K562 (cell line): ENCODE measurements around the gene LTBP1. TPM values are rescaled to one million over a fixed set of nuclear protein-coding genes. Genes with fewer than 3 reads are reported as not detected.

ENCODE experiments used
- ESRRA ChIP-seq: fragments of 450-650 bp; IDR thresholded peaks from 2 replicates; pipeline ENCODE4 v1.6.1; 2014; ENCODE audit warnings: low read depth, mild to moderate bottlenecking, moderate library complexity, borderline replicate concordance
- MAFF ChIP-seq: IDR thresholded peaks from 2 replicates; pipeline ENCODE4 v1.6.1; 2012; ENCODE audit warnings: low read length, improper control_type of control experiment
- MBD1 ChIP-seq: fragments of 250-450 bp; sonication (Bioruptor Pico); IDR thresholded peaks from 2 replicates; pipeline ENCODE4 v1.8.0; 2022; ENCODE audit warnings: inconsistent platforms
- MTA1 ChIP-seq: fragments of 450-650 bp; IDR thresholded peaks from 2 replicates; pipeline ENCODE4 v1.6.1; 2017; ENCODE audit warnings: borderline replicate concordance
- MYBL2 ChIP-seq, 2 experiments: fragments of 450-650 bp in 1 of 2; sonication (generic) in 1 of 2; formaldehyde crosslinking in 1 of 2; IDR thresholded peaks; 2 replicates each; pipeline versions ENCODE4 v1.6.1 to v1.8.1; 2017 to 2022; ENCODE audit warnings: borderline replicate concordance in 1 of 2, inconsistent platforms in 1 of 2, low read depth in 1 of 2, mild to moderate bottlenecking in 1 of 2, missing genetic modification reagents in 1 of 2, moderate library complexity in 1 of 2
- NELFE ChIP-seq: IDR thresholded peaks from 2 replicates; pipeline ENCODE4 v1.6.1; 2011; ENCODE audit warnings: mild to moderate bottlenecking; ENCODE audit not compliant: insufficient read depth, insufficient read length
- RAD21 ChIP-seq, 2 experiments: fragments of 250-450 bp in 1 of 2; fragments of 450-650 bp in 1 of 2; sonication (Bioruptor Pico) in 1 of 2; formaldehyde crosslinking in 1 of 2; IDR thresholded peaks in 1 of 2; conservative IDR thresholded peaks in 1 of 2; 2 replicates each; pipeline versions ENCODE4 v1.4.0 to v1.8.0; 2020 to 2022; ENCODE audit warnings: mild to moderate bottlenecking in 2 of 2, moderate library complexity in 1 of 2
- REST ChIP-seq, 2 experiments: fragments of 450-650 bp; formaldehyde crosslinking in 1 of 2; IDR thresholded peaks; 2 replicates each; pipeline versions ENCODE4 v1.4.0 to v1.6.1; 2014 to 2020; ENCODE audit warnings: mild to moderate bottlenecking in 2 of 2, borderline replicate concordance in 1 of 2, low read depth in 1 of 2
- TCFL5 ChIP-seq: fragments of 250-450 bp; sonication (Bioruptor Pico); conservative IDR thresholded peaks from 2 replicates; pipeline ENCODE4 v1.6.1; 2021; ENCODE audit warnings: mild to moderate bottlenecking, moderate library complexity, matching md5 sums
- ZFP30 ChIP-seq: fragments of 250-450 bp; sonication (Bioruptor Pico); IDR thresholded peaks from 2 replicates; pipeline ENCODE4 v1.8.0; 2022; ENCODE audit warnings: moderate library complexity, mild to moderate bottlenecking, inconsistent platforms, borderline replicate concordance
- ZKSCAN1 ChIP-seq: fragments of 150-350 bp; IDR thresholded peaks from 2 replicates; pipeline ENCODE4 v1.6.1; 2016; ENCODE audit warnings: low read depth, low read length
- polyA plus RNA-seq, 8 experiments: library from polyadenylated mRNA; depleted of rRNA in 4 of 8; stranded (reverse) in 5 of 8; unstranded in 3 of 8; fragments of >200 nt; fragmentation: Nextera tagmentation in 2 of 8; fragmentation: Illumina TruSeq in 1 of 8; extraction: Ambion mirVana in 2 of 8; extraction: Trizol in 1 of 8; gene quantifications; 2 replicates each; pipeline versions ENCODE4 v1.2.1 to v1.2.3, GENCODE V29; 2011 to 2014; ENCODE audit warnings: inconsistent platforms in 1 of 8, missing spikeins in 1 of 8
- total RNA-seq, 7 experiments: library from RNA; depleted of rRNA in 6 of 7; stranded (reverse); fragments of >200 nt in 6 of 7; fragmentation: Illumina TruSeq in 2 of 7; extraction: Trizol in 2 of 7; gene quantifications; 2 replicates each; pipeline versions ENCODE4 v1.2.1 to v1.2.3, GENCODE V29; 2011 to 2021; ENCODE audit warnings: low replicate concordance in 1 of 7

LTBP1 gene
- total and polyA plus RNA-seq, 9 of the 15 experiments (the other 6 are each of a cell fraction or from before 2014, with no cell fraction given), result 3.6 to 16.4 (median 8.5) TPM

- TF ChIP-seq REST (IDR thresholded peaks at IDR 0.05; ENCODE audit: borderline replicate concordance) (peak; percentile 72; the same call in 1 of the 2 replicates), REST (CRISPR knock-in tag; IDR thresholded peaks at IDR 0.05; ENCODE audit: low read depth) (no peak), ZFP30 (no peak), ZKSCAN1 (peak; percentile 81; the same call in 1 of the 2 replicates), MAFF (no peak), MYBL2 (IDR thresholded peaks at IDR 0.05; ENCODE audit: low read depth) (no peak), MYBL2 (CRISPR knock-in tag; IDR thresholded peaks at IDR 0.05; ENCODE audit: borderline replicate concordance) (no peak), MTA1 (no peak), ESRRA (no peak), TCFL5 (no peak), RAD21 (CRISPR knock-in tag; conservative IDR thresholded peaks at IDR 0.05 in 1 of 2, IDR thresholded peaks at IDR 0.05 in 1 of 2) (peak; percentile 69 to 91), NELFE (no peak), MBD1 (no peak)
Measured at GRCh38 chr2:33412920-33413319, 466.2 kb downstream of the LTBP1 start (continued).
